Measurements from ENCODE around the gene HACD3. TPM values are rescaled to one million over a fixed set of nuclear protein-coding genes. Genes with fewer than 3 reads are reported as not detected.
"Not testable (repeated sequence)": the region's sequence is repeated elsewhere in the genome, so short reads cannot be mapped to it uniquely, and the experiment has no call there.

The HACD3 gene
- total RNA-seq, 1 donor from 2014 or later = 123 TPM

DNA sequence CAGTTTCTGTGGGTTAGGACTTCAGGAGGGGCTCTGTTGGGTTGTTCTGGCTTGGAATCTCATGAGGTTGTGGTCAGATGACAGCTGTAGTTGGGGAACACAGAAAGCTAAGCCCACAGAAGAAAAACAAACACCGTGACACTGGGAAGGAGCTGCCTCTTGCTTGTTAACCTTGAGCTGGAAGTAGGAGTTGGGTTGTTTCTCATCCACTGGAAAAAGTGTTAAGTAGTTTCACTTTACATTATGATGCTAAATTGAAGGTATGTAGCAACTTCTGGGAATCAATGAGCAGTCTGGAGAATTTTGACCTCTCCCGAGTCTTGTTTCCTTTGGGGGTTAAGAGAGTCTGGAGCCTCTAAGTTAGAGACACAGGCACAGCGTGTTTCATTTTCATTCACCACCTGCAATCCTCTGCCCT, 20.4 kb downstream of the HACD3 start:
- DNase-seq (ENCODE audit: extremely low spot score, unreplicated experiment) = no peak
- Mint-ChIP-seq H3K4me1 (ENCODE audit: unreplicated experiment) (peaks cover 20% of the 10 kb centered on the region), H3K9me3 (no peaks in the 10 kb centered on the region), H3K27me3 (no peaks in the 10 kb centered on the region), H3K36me3 (peaks cover 19% of the 10 kb centered on the region), H3K27ac (peak overlapping the region; percentile 17), H3K4me3 (no peak overlapping the region)
- TF ChIP-seq, protein P1, sequence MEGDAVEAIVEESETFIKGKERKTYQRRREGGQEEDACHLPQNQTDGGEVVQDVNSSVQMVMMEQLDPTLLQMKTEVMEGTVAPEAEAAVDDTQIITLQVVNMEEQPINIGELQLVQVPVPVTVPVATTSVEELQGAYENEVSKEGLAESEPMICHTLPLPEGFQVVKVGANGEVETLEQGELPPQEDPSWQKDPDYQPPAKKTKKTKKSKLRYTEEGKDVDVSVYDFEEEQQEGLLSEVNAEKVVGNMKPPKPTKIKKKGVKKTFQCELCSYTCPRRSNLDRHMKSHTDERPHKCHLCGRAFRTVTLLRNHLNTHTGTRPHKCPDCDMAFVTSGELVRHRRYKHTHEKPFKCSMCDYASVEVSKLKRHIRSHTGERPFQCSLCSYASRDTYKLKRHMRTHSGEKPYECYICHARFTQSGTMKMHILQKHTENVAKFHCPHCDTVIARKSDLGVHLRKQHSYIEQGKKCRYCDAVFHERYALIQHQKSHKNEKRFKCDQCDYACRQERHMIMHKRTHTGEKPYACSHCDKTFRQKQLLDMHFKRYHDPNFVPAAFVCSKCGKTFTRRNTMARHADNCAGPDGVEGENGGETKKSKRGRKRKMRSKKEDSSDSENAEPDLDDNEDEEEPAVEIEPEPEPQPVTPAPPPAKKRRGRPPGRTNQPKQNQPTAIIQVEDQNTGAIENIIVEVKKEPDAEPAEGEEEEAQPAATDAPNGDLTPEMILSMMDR (conservative IDR thresholded peaks at IDR 0.05) = no peak

GRCh38 chr15:65551183-65551582, 20.9 kb downstream of the HACD3 start:
- peaks cover 20% of the 10 kb centered on the region for H3K36me3 Mint-ChIP-seq
- H3K27me3 Mint-ChIP-seq = no peaks in the 10 kb centered on the region
- H3K9me3 Mint-ChIP-seq = no peaks in the 10 kb centered on the region
- peak overlapping the region; percentile 17 for H3K27ac Mint-ChIP-seq
- no peak for DNase-seq (ENCODE audit: extremely low spot score, unreplicated experiment)
- H3K4me3 Mint-ChIP-seq = no peak overlapping the region
- TF ChIP-seq, protein P1 (conservative IDR thresholded peaks at IDR 0.05) = no peak
- peaks cover 20% of the 10 kb centered on the region for H3K4me1 Mint-ChIP-seq (ENCODE audit: unreplicated experiment)

GRCh38 chr15:65552851-65553250, 22.6 kb downstream of the HACD3 start:
- not testable (repeated sequence) for H3K9me3 Mint-ChIP-seq; DNase-seq (ENCODE audit: extremely low spot score, unreplicated experiment); H3K27me3 Mint-ChIP-seq; H3K27ac Mint-ChIP-seq; H3K4me3 Mint-ChIP-seq
- peaks cover 27% of the 10 kb centered on the region for H3K36me3 Mint-ChIP-seq
- peaks cover 16% of the 10 kb centered on the region for H3K4me1 Mint-ChIP-seq (ENCODE audit: unreplicated experiment)

GRCh38 chr15:65553691-65554090, 23.4 kb downstream of the HACD3 start:
- no peaks in the 10 kb centered on the region for H3K27me3 Mint-ChIP-seq
- TF ChIP-seq, protein P1 (conservative IDR thresholded peaks at IDR 0.05) = no peak
- no peak for DNase-seq (ENCODE audit: extremely low spot score, unreplicated experiment)
- H3K27ac Mint-ChIP-seq = no peak overlapping the region
- peaks cover 33% of the 10 kb centered on the region for H3K36me3 Mint-ChIP-seq
- H3K9me3 Mint-ChIP-seq = no peaks in the 10 kb centered on the region
- peaks cover 15% of the 10 kb centered on the region for H3K4me1 Mint-ChIP-seq (ENCODE audit: unreplicated experiment)
- H3K4me3 Mint-ChIP-seq = no peak overlapping the region

DNA sequence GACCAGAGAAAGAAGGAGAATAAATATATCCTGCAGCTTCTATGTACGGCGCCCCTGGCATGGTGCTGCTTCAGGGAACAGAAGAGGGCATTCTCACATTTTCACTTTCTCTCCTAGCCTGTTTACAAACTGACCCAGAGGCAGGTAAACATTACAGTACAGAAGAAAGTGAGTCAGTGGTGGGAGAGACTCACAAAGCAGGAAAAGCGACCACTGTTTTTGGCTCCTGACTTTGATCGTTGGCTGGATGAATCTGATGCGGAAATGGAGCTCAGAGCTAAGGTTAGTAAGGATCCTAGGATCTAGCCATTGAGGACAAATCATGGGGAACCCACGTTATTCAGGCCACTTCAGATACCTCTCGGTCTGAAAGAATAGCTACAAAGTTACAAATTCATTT, 26.4 kb downstream of the HACD3 start:
- Mint-ChIP-seq H3K27ac (no peak overlapping the region), H3K4me1 (ENCODE audit: unreplicated experiment) (no peaks in the 10 kb centered on the region), H3K27me3 (no peaks in the 10 kb centered on the region), H3K9me3 (no peaks in the 10 kb centered on the region), H3K4me3 (no peak overlapping the region), H3K36me3 (peaks cover 50% of the 10 kb centered on the region)
- DNase-seq (ENCODE audit: extremely low spot score, unreplicated experiment) = no peak
- TF ChIP-seq, protein P1 (conservative IDR thresholded peaks at IDR 0.05) = no peak

GRCh38 chr15:65558336-65558735, 28.1 kb downstream of the HACD3 start:
- Mint-ChIP-seq H3K4me1 (ENCODE audit: unreplicated experiment) (no peaks in the 10 kb centered on the region), H3K4me3 (no peak overlapping the region), H3K9me3 (no peaks in the 10 kb centered on the region), H3K27ac (no peak overlapping the region), H3K27me3 (no peaks in the 10 kb centered on the region), H3K36me3 (peaks cover 63% of the 10 kb centered on the region)
- TF ChIP-seq, protein P1 (conservative IDR thresholded peaks at IDR 0.05) = no peak
- DNase-seq (ENCODE audit: extremely low spot score, unreplicated experiment) = no peak
